NCI-H1105 (cell line): ENCODE data around the gene HIGD1B.

Experiments used
- DNase-seq: peaks from one replicate; lab custom pipeline; 2025; lab: John Stamatoyannopoulos, UW

The HIGD1B gene

GRCh38 chr17:44837196-44837595 is 10.5 kb upstream of the HIGD1B start:
- no peak for DNase-seq

GRCh38 chr17:44840274-44840673 is 7.4 kb upstream of the HIGD1B start:
- DNase-seq, result no peak

- no peak for DNase-seq
Measured at GRCh38 chr17:44840936-44841335, 6.7 kb upstream of the HIGD1B start.

DNA sequence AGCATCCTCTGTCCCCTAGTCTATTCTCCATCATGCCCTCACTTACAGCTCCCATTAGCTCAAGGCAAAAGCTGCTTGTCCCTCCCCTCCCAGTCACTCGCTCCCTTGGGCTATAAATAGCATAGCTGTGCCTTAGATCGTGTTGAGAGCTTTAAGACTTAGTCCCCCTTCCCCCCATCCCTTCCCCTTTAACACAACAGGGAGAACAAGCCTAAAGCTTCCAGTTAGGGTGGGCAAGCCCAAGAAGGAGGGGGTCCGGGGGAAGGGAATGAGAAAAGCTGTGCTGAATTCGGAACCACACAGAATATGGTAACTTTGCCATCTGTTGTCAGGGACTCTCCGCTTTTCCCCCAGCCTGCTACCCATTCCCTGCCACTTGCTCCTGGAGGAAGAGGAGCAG is 4.9 kb upstream of the HIGD1B start:
- no peak for DNase-seq

GRCh38 chr17:44844390-44844830 is 3.3 kb upstream of the HIGD1B start:
- no peak for DNase-seq

- no peak for DNase-seq
Measured at GRCh38 chr17:44846206-44846605, 1.5 kb upstream of the HIGD1B start.

GRCh38 chr17:44848257-44848795 is 643 bp downstream of the HIGD1B start:
- DNase-seq, result no peak

- no peak for DNase-seq
Measured at GRCh38 chr17:44848961-44849489, 1.3 kb downstream of the HIGD1B start.

GRCh38 chr17:44850025-44850424 is 2.3 kb downstream of the HIGD1B start:
- no peak for DNase-seq

GRCh38 chr17:44850612-44851011 is 2.9 kb downstream of the HIGD1B start:
- DNase-seq, result no peak

DNA sequence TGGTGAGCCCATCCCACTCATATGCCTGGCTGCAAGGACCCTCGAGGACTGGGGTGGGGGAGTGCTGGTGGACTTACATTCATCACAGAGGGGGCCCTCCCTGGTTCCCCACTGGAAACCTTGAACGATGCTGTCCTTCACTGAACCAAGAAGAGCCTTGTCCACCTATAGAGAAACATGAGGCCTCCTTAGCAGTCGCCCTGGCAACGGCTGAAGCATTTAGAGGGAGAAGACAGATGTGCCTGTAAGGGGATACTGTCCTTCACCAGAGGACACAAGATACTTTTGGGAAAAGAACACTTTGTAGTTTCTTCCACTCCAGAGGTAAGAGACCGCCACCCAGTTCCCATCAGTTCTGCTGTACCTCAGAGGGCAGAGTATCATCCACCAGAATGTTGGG is 6.5 kb downstream of the HIGD1B start:
- DNase-seq, result no peak

GRCh38 chr17:44859701-44860100 is 12.0 kb downstream of the HIGD1B start:
- DNase-seq, result no peak

GRCh38 chr17:44862278-44862914 is 14.7 kb downstream of the HIGD1B start:
- DNase-seq, result no peak

GRCh38 chr17:44863061-44863918 is 15.6 kb downstream of the HIGD1B start:
- DNase-seq, result no peak

DNA sequence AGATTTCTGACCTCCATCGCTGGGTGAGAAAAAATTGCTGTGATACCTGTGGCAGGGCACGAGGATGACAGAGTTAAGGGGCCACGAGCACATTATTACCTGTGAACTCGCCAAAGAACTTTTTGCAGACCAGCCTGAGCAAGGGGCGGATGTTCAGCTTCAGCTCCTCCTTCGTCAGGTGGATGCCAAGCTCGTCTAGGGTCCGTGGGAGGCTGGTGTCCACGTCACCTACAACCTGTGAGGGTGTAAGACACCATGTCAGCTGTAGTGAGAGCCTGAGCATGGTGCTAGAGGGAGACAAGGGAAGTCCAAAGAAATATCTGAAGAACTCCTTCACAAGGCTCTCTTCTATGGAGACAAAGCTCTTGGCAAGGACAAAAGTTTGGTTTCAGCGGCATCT is 17.1 kb downstream of the HIGD1B start:
- DNase-seq, result no peak

GRCh38 chr17:44865231-44865660 is 17.6 kb downstream of the HIGD1B start:
- peak; percentile 73 for DNase-seq

DNA sequence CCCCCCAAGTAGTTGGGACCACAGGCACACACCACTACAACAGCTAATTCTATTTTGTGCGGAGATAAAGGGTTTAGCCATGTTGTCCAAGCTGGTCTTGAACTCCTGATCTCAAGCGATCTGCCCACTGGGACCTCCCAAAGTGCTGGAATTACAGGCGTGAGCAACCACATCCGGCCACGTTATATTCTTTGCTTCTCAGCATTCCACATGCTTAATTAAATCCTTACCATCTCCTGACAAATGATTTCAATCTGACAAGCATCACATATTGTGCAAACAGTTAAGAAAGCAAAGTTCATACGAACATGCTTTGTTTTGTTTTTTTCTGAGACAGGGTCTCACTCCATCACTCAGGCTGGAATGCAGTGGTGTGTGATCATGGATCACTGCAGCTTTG is 18.2 kb downstream of the HIGD1B start:
- no peak for DNase-seq

- no peak for DNase-seq
Measured at GRCh38 chr17:44867841-44868240, 20.2 kb downstream of the HIGD1B start.

GRCh38 chr17:44871556-44871955 is 23.9 kb downstream of the HIGD1B start:
- DNase-seq, result no peak

GRCh38 chr17:44872131-44872768 is 24.6 kb downstream of the HIGD1B start:
- DNase-seq, result no peak

DNA sequence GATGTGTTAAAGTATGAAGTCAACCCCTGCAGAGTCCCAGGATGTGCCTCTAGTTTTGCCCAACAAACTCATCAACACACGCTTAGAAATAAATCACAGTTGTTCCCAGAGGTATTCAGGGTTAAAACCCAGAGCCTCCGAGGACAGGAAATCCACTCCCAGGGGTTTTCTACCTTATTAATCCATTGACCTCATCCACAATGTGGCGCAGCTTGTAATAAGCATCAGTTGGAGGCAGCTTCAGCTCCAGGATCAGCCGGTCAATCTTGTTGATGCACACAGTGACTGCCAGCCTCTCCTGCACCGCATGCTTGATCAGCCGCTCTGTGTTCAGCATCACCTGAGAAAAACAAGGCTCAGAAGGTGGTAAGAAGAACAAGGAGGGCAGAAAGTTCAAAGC is 28.1 kb downstream of the HIGD1B start:
- DNase-seq, result no peak

- DNase-seq, result no peak
Measured at GRCh38 chr17:44877121-44877520, 29.4 kb downstream of the HIGD1B start.
